Thymus (tissue), 11 donors: ENCODE data around the gene OR4D6. TPM values are rescaled to one million over a fixed set of nuclear protein-coding genes. Genes with fewer than 3 reads are reported as not detected.
A peak's percentile ranks its signal among the peaks of the same experiment; 100 is the strongest.
"Not testable (repeated sequence)": the region's sequence is repeated elsewhere in the genome, so short reads cannot be mapped to it uniquely, and the experiment has no call there.

ENCODE experiments used
- DNase-seq, 9 donors: peaks; one replicate each; pipeline ENCODE4 v3.0.0-alpha.2; 2013; ENCODE audit warnings: low spot score in 9 of 9, low read depth in 6 of 9, missing footprints in 1 of 9
- H3K27ac ChIP-seq, 2 donors: one replicate each; pipeline ENCODE4 v1.5.1; 2013; ENCODE audit warnings: control low read depth in 1 of 2, low read depth in 1 of 2, low read length in 1 of 2, mild to moderate bottlenecking in 1 of 2, moderate library complexity in 1 of 2
- H3K27me3 ChIP-seq, 2 donors: one replicate each; pipeline ENCODE4 v1.5.1; 2013; ENCODE audit warnings: low read length in 1 of 2; ENCODE audit not compliant: control insufficient read depth in 2 of 2, insufficient read depth in 1 of 2
- H3K36me3 ChIP-seq, 2 donors: one replicate each; pipeline ENCODE4 v1.5.1; 2013; ENCODE audit warnings: low read length in 1 of 2, mild to moderate bottlenecking in 1 of 2, moderate library complexity in 1 of 2; ENCODE audit not compliant: control insufficient read depth in 2 of 2, insufficient read depth in 2 of 2
- H3K4me1 ChIP-seq, 2 donors: one replicate each; pipeline ENCODE4 v1.5.1; 2013; ENCODE audit warnings: low read length in 2 of 2; ENCODE audit not compliant: control insufficient read depth in 2 of 2, insufficient read depth in 2 of 2
- H3K4me3 ChIP-seq, 2 donors: one replicate each; pipeline ENCODE4 v1.5.1; 2013; ENCODE audit warnings: low read length in 2 of 2, control low read depth in 1 of 2, mild to moderate bottlenecking in 1 of 2
- H3K9me3 ChIP-seq, 2 donors: one replicate each; pipeline ENCODE4 v1.5.1; 2013; ENCODE audit warnings: low read length in 1 of 2, mild to moderate bottlenecking in 1 of 2; ENCODE audit not compliant: control insufficient read depth in 2 of 2, insufficient read depth in 1 of 2
- WGBS: extraction: QIAGEN DNeasy Blood & Tissue Kit; methylation state at CpG from one replicate; pipeline ENCODE4 v1.1.7; 2013; 5-methylcytosine and 5-hydroxymethylcytosine counted together
- polyA plus RNA-seq: library from polyadenylated mRNA; stranded (reverse); fragments of 200-250 nt; gene quantifications from one replicate; pipeline ENCODE4 v1.2.3, GENCODE V29; 2013
- total RNA-seq: library from RNA; stranded (reverse); fragments of 120-200 nt; gene quantifications from one replicate; pipeline ENCODE4 v1.2.4, GENCODE V29; 2013
- donor health status: healthy.

Gene OR4D6
- total and polyA plus RNA-seq, 2 donors: 0.05 TPM; not detected in 1

- no peak overlapping the region for H3K4me3 ChIP-seq
- no peaks in the 10 kb centered on the region for H3K36me3 ChIP-seq
- no peak overlapping the region for H3K27ac ChIP-seq
- no peak for DNase-seq
- no peaks in the 10 kb centered on the region for H3K4me1 ChIP-seq
- H3K9me3 ChIP-seq: no peaks in the 10 kb centered on the region
- H3K27me3 ChIP-seq: no peaks in the 10 kb centered on the region
Observed at GRCh38 chr11:59427068-59427382, 29.7 kb upstream of the OR4D6 start.

GRCh38 chr11:59429924-59430516, 26.7 kb upstream of the OR4D6 start:
- 74% methylated on average over 4 of the region's 4 CpGs for WGBS
- H3K36me3 ChIP-seq: no peaks in the 10 kb centered on the region
- DNase-seq: peak; percentile 4 to 71 (median 24)

GRCh38 chr11:59436169-59436568, 20.6 kb upstream of the OR4D6 start, which contains the start of gene OR5A1:
OR5A1 (plus strand) TSS chr11:59436469; CDS start chr11:59443169, 6,700 bp downstream.
- no peak for DNase-seq
- Histone ChIP-seq H3K36me3 (no peaks in the 10 kb centered on the region), H3K4me3 (no peak within 1 kb of the TSS), H3K27ac (no peak within 1 kb of the TSS), H3K9me3 (no peaks in the 10 kb centered on the region), H3K27me3 (no peaks in the 10 kb centered on the region), H3K4me1 (no peaks in the 10 kb centered on the region)
- 81% methylated on average over 3 of the region's 3 CpGs for WGBS

More at GRCh38 chr11:59429924-59430516, 26.7 kb upstream of the OR4D6 start:
- Histone ChIP-seq H3K4me3 (no peak overlapping the region), H3K27me3 (no peaks in the 10 kb centered on the region), H3K27ac (no peak overlapping the region), H3K4me1 (no peaks in the 10 kb centered on the region), H3K9me3 (no peaks in the 10 kb centered on the region)

- Histone ChIP-seq H3K36me3 (no peaks in the 10 kb centered on the region), H3K27ac (no peak overlapping the region), H3K4me3 (no peak overlapping the region), H3K4me1 (no peaks in the 10 kb centered on the region), H3K9me3 (no peaks in the 10 kb centered on the region), H3K27me3 (no peaks in the 10 kb centered on the region)
- 96% methylated on average over 7 of the region's 7 CpGs for WGBS
- no peak for DNase-seq
Observed at GRCh38 chr11:59437770-59438169, 19.0 kb upstream of the OR4D6 start.

- 88% methylated on average over 1 of the region's 1 CpG for WGBS
- H3K9me3 ChIP-seq, H3K27me3 ChIP-seq, H3K4me3 ChIP-seq, H3K27ac ChIP-seq, H3K4me1 ChIP-seq, DNase-seq, H3K36me3 ChIP-seq: not testable (repeated sequence)
Observed at GRCh38 chr11:59445624-59446023, 11.1 kb upstream of the OR4D6 start.

- DNase-seq: no peak
- H3K9me3 ChIP-seq: no peaks in the 10 kb centered on the region
- WGBS: 95% methylated on average over 2 of the region's 2 CpGs
Observed at GRCh38 chr11:59448484-59448883, 8.3 kb upstream of the OR4D6 start.

GRCh38 chr11:59459916-59460315, 3.2 kb downstream of the OR4D6 start:
- Histone ChIP-seq H3K4me3 (no peak overlapping the region), H3K27me3 (no peaks in the 10 kb centered on the region), H3K27ac (no peak overlapping the region), H3K36me3 (no peaks in the 10 kb centered on the region), H3K9me3 (no peaks in the 10 kb centered on the region), H3K4me1 (no peaks in the 10 kb centered on the region)
- WGBS: 81% methylated on average over 3 of the region's 3 CpGs
- DNase-seq: no peak

More at GRCh38 chr11:59448484-59448883, 8.3 kb upstream of the OR4D6 start:
- Histone ChIP-seq H3K36me3 (no peaks in the 10 kb centered on the region), H3K27me3 (no peaks in the 10 kb centered on the region), H3K4me3 (no peak overlapping the region), H3K27ac (no peak overlapping the region), H3K4me1 (no peaks in the 10 kb centered on the region)

- Histone ChIP-seq H3K4me3 (no peak overlapping the region), H3K4me1 (no peaks in the 10 kb centered on the region), H3K36me3 (no peaks in the 10 kb centered on the region), H3K27ac (no peak overlapping the region), H3K27me3 (no peaks in the 10 kb centered on the region), H3K9me3 (no peaks in the 10 kb centered on the region)
- no peak for DNase-seq
- 84% methylated on average over 5 of the region's 5 CpGs for WGBS
Observed at GRCh38 chr11:59463190-59463641, 6.5 kb downstream of the OR4D6 start.

- DNase-seq: no peak
- H3K9me3 ChIP-seq: no peaks in the 10 kb centered on the region
- H3K27me3 ChIP-seq: no peaks in the 10 kb centered on the region
- no peaks in the 10 kb centered on the region for H3K4me1 ChIP-seq
- no peak within 1 kb of the TSS for H3K4me3 ChIP-seq
- H3K27ac ChIP-seq: no peak within 1 kb of the TSS
- H3K36me3 ChIP-seq: no peaks in the 10 kb centered on the region
Observed at GRCh38 chr11:59473015-59473414, 16.3 kb downstream of the OR4D6 start, which contains the start of gene OR4D10. OR4D10 (plus strand) TSS chr11:59473315; CDS start chr11:59477430, 4,115 bp downstream.
